GM12878 (cell line): ENCODE results near the gene STAT4.

Experiments used
- EZH2 ChIP-seq: IDR thresholded peaks from 2 replicates; pipeline ENCODE4 v1.6.1; 2012; ENCODE audit warnings: low read depth, mild to moderate bottlenecking, control low read depth, inconsistent platforms, low read length, borderline replicate concordance; ENCODE audit not compliant: control insufficient read depth
- MYC ChIP-seq: IDR thresholded peaks from 2 replicates; pipeline ENCODE4 v1.6.1; 2011; ENCODE audit warnings: mild to moderate bottlenecking, low read length, moderate library complexity, inconsistent platforms; ENCODE audit not compliant: insufficient read depth, insufficient replicate concordance, insufficient read length, severe bottlenecking
- NFYB ChIP-seq: IDR thresholded peaks from 2 replicates; pipeline ENCODE4 v1.6.1; 2011; ENCODE audit warnings: low read depth, mild to moderate bottlenecking, low read length, improper control_type of control experiment, moderate library complexity; ENCODE audit not compliant: insufficient read depth
- PAX5 ChIP-seq: IDR thresholded peaks from 2 replicates; pipeline ENCODE4 v1.6.1; 2011; ENCODE audit warnings: low read depth, low read length, borderline replicate concordance
- TF ChIP-seq, protein P1 (sequence below), 3 experiments: IDR thresholded peaks in 2 of 3; conservative IDR thresholded peaks in 1 of 3; 2 replicates each; pipeline ENCODE4 v1.5.1; 2011; ENCODE audit warnings: low read depth in 3 of 3, low read length in 3 of 3, mild to moderate bottlenecking in 3 of 3, control low read depth in 2 of 3, moderate library complexity in 2 of 3, inconsistent platforms in 1 of 3, mixed read lengths in 1 of 3; ENCODE audit not compliant: control insufficient read depth in 2 of 3, insufficient read depth in 1 of 3; ENCODE audit errors: extremely low read depth in 1 of 3

DNA sequence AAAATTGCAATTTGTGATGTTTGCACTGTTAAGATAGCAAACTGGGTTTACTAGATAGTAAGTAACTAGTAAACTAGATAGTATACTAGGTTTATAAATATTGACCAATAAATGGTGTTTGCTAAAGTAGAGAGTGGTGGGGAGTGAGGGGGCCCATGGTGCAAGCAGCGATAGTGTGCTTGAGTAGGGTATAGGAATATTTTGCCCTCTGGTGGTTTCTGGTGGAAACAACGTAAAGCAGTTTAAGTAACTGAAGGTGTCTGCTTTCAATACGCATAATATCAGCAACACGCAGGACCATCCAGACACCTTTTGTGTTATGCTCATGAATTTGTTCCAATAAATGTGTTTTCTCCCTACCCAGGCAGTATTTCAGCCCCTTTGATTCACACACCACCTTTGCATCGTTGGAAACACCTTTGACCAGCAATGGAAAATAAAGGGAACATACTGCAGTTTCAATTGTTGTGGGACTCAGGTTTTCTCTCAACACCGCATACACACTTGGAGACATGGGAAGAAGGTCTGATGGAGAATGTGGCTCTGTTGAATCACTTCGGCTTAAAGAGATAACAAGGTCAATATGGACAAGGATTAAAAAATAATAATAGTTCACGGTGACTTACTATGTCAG, 120.2 kb downstream of the STAT4 start:
- TF ChIP-seq, protein P1, sequence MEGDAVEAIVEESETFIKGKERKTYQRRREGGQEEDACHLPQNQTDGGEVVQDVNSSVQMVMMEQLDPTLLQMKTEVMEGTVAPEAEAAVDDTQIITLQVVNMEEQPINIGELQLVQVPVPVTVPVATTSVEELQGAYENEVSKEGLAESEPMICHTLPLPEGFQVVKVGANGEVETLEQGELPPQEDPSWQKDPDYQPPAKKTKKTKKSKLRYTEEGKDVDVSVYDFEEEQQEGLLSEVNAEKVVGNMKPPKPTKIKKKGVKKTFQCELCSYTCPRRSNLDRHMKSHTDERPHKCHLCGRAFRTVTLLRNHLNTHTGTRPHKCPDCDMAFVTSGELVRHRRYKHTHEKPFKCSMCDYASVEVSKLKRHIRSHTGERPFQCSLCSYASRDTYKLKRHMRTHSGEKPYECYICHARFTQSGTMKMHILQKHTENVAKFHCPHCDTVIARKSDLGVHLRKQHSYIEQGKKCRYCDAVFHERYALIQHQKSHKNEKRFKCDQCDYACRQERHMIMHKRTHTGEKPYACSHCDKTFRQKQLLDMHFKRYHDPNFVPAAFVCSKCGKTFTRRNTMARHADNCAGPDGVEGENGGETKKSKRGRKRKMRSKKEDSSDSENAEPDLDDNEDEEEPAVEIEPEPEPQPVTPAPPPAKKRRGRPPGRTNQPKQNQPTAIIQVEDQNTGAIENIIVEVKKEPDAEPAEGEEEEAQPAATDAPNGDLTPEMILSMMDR (IDR thresholded peaks at IDR 0.05 in 2 of 3, conservative IDR thresholded peaks at IDR 0.05 in 1 of 3; ENCODE audit: control insufficient read depth in 2 of 3, extremely low read depth in 1 of 3, insufficient read depth in 1 of 3, low read depth in 3 of 3, low read length in 3 of 3), result peak; percentile 62 to 73 (median 69)
- TF ChIP-seq MYC (no peak), EZH2 (no peak), NFYB (no peak), PAX5 (no peak)
